GM21786 (cell line): ENCODE data around the gene PDK2.

Source experiments
- ATAC-seq: cut with Tn5 transposase; IDR thresholded peaks from one replicate; pipeline ENCODE4 v1.9.1; 2021; ENCODE audit not compliant: unreplicated experiment

The PDK2 gene

DNA sequence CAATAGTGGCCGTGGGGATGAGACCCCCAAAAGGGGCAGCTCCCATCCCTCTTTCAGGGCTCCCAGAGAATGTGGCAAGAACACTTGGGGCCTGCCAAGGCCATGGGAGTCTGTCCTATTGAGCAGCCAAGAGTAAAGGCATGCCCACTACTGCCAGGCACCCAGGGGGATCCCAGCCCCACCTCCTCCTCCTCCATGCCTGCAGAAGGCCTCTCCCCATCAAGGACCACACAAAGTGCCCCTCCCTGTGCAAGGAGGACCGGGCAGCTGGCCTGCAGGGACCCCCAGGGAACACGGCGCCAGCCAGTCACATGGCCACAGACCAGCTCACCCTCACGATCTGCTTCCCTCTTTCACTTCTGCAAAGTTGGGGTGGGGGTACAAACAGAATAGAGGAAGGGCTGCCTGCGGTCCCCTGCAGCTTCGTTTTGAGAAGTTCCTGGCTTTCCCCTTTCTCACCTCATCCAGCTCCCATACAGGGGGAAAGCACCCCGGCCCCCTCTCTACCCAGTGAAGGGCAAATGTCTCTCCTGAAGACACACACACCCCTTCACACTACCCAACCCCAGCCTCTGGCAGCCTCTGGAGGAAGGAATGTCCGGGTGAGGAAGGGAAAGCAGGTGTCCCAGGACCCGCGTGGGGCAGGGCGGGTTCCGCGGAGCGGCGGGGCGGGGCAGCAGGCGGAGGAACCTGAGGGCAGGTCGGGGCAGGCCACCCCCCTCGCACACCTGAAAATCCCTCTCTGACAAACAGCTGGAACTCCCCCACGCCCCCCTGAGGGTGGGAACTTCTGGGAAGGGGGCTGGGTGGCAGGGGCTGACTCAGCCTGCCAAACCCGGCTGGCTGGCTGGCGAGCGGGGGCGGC is 53.3 kb downstream of the PDK2 start:
- peak; percentile 41 for ATAC-seq

DNA sequence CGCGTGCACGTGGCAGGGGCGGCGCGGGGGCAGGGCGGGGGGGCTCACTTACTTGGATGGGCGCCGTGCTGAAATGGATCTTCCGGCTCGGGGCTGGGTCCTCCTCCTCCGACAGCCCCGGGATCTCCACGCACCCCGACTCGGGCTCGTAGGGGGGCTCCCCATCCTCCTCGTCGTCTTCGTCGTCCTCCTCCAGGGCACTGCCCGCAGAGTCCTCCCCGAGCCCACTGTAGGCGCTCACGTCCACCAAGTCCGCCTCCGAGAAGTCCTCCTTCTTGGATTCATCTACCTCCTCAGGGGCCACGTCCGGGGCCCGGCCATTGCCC is 53.9 kb downstream of the PDK2 start:
- ATAC-seq: no peak

DNA sequence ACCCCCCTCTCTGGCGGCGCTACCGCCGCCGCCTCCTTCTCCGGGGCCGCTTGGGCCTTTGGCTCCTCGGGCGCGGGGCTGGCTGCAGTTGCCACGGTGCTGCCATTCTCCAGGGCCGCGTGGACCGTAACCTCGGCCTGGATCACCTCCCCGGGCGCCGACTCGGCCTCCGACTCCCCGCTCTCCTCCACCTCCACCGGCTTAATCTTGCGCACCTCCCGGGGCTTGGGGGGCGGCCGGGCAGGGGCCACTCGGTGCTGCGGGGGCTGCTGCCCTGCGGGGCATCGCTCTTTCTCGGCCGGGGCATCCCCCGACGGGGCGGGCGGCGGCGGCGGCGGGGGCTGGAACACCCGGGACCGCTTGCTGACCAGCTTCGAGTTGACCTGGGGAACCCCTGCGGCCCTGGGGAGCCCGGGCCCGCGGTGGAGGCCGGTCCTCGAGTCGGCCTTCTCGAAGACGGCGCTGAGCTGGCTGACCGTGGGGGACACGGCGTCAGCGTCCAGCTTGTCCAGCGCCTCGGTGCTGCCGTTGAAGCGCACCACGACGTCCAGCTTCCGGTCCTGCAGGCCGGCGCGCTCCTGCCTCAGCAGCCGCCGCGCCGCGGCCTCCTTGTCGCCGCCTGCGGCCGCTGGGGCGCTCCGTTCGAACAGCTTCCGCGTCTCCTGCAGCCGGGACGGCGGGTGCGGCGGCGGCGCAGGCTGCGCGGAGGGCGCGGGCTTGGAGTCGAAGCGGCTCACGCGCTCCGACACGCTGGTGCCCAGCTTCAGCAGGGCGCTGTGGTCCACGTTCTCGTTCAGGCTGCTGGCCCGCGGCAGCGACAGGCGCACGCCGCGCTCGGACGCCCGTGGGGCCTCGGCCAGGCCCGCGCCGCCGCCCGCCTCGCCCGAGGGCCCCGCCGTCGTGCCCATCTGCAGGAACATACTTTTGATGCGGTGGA is 54.5 kb downstream of the PDK2 start:
- no peak for ATAC-seq

DNA sequence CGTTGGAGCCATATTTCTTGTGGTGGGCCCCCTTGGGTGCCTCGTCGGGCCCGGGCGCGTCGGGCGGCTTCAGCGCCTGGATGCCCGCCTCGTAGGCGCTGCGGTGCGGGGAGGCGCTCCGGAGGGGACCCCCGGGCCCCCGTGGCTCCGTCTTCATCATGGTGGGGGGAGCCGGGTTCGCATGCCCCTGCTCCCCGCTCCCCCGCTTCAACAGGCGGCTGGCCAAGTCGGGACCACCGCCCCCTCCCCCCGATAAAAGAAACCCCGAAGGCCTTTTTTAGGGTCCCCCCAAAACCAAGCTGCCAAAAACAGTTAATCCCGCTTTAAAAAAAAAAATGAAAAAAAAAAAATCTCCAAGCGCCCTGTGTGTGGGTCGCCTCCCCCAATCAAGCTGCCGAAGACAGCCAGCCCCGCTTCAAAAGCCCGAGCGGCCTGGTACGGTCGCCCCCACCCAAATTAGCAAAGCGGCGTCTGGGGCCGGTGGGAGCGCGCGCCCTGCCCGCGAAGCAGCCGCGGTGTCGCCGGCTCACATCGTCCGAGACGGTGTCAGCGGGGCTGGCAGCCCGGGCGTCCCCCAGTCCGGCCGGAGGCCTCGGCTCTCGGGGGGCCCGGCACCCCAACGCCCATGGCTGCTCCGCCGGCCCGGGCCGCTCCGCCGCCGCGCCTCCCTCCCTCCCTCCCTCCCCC is 55.3 kb downstream of the PDK2 start, which contains the start of gene PPP1R9B:
Gene PPP1R9B, minus strand, starts transcription at position 324 of the 687 bp plus-strand sequence. Its CDS starts 164 bp downstream, at position 160.
- no peak for ATAC-seq

DNA sequence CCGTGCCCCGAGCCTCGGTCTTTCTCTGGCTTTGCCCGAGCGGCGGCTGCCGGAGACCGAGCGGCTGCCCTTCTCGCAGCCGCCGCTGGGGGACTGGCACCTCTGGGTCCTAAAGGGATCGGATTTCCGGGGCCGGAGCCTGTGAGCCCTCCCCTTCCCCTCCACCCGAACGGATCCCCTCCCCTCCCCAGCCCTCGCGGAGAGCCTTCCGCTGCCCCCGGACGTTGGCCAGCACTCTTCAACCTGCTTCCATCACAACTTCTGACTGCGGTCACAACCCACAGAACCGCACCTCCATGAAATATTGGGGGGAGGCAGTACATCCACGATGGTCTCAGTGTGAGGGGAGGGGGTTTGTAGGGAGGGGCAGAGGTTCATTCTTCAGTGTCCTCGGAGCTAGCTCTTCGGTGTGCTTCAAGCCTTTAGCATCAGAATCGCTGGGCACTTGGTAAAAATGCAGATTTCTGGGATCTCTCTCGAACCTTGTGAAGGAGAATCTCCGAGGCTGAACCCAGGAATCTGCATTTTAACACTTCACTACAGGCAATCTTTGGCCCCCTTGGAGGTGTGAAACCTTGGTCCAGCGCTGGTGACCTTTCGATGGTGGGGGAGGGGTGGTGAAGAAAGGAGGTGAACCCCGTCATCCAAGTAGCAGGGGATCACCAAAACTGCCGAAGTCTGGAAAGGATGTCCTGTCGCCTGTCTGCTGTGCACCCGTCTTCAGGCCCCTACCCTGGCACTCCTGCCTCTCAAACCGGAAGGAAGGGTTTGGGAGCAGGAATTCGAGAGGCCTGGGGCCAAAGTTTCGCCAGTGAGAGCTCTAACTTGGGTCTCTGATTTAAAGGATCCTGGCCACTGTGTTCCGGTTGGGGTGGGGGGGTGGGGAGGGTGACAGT is 56.1 kb downstream of the PDK2 start:
- peak; percentile 25 for ATAC-seq

DNA sequence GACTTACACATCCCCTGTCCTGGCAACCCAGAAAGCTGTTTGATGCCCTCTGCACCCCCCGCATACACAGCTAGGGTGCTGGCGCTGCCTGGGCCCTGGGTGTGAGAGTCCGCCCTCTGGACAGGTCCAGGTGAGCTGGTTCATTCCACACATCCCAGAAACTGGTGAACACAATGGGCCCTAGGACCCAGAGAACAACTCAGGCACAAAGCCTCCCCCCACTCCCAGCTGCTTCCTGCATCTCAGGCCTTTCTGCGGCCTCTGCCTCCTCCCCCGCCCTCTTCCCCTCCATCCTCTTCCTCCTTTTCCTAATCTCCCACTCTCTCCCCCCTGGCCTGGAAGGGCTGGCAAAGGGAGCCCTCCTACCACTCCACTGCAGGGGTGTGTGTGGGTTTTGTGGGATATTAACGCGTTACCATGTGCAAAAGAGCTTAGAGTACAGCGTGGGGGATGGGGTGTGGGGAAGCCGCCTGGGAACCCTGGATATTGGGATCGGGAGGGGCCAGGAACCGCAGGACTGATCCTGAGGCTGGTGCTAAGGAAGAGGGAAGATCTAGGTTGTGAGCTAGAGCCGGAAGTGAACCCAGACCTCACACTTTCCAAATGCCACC is 56.9 kb downstream of the PDK2 start:
- ATAC-seq: no peak

DNA sequence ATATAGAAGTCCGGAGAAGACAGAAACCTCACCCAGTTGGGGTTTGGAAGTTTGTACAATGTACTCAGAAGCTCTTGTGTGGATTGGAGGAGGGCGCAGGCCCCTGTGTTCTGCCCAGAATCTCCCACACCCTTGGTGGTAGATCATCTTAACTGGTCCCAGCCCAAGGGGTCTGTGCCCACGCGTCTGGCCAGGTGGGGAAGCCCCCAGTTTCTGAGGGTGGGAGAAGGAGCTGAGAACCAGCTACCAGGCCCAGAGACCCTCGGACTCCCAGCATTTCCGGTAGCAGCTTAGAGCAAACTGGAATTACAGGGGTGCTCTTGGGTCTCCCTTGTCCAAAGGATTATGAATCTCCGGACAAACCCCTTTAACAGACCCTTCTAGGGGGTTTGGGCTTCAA is 57.6 kb downstream of the PDK2 start:
- ATAC-seq: no peak

DNA sequence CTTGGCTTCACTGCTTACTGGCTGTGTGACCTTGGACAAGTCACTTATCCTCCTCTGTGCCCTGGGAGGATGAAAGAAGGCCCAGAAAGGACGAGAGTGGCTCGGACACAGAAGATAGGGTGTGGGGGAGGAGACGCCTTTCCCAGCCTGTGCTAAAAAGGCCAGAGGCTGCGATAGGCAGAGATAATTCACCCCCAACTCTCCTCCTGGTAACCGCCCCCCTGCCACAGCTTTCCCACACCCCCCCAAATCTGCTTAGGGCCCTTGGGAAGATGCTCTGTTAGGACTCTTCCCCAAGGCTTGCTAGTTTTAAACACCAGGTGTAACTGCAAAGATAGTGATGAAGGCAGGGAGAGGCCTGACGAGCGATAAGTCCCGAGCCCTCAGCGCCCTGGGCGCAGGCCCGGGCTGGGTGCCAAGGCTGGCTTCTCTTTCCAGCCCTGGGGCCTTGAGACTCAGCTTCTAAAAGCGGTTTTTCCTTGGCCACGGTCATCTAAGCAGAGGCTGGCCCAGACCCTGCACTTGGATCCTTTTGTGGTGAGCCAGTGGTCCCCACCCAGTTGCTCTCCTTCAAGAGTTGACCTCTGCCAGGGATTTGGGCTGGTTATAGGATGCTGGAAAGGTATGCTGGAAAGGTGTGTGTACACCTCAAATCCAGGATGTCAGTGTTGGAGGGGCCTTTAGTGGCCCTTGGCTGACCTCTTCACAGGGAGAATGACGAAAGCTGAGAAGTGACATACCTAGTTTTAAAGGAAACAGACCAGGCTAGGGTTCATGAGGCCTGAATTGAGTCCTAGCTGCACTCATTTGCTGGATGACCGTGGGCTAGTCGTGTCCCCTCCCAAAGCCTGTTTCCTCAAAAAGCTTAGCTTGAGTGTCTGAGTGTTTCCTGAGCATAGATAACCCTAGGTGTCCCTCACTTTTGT is 58.8 kb downstream of the PDK2 start:
- ATAC-seq: no peak

DNA sequence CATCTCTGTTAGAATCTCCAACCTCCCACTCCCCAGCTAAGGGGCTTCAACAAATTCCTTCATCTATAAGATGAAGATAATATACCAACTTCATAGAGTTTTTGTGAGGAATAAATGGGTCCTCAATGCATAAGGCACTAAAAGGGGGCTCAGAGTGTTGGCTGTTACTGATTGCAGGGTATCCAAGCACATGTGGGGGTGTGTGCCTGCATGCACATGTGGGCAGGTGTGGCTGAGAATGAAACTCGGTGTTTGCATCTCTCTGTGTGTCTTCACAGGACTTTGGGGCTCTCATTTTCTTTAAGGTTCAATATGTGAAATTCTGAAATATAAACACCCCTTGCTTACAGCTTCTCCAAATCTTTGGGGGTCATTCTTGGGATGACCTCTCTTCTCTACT is 59.5 kb downstream of the PDK2 start:
- ATAC-seq: peak; percentile 40

DNA sequence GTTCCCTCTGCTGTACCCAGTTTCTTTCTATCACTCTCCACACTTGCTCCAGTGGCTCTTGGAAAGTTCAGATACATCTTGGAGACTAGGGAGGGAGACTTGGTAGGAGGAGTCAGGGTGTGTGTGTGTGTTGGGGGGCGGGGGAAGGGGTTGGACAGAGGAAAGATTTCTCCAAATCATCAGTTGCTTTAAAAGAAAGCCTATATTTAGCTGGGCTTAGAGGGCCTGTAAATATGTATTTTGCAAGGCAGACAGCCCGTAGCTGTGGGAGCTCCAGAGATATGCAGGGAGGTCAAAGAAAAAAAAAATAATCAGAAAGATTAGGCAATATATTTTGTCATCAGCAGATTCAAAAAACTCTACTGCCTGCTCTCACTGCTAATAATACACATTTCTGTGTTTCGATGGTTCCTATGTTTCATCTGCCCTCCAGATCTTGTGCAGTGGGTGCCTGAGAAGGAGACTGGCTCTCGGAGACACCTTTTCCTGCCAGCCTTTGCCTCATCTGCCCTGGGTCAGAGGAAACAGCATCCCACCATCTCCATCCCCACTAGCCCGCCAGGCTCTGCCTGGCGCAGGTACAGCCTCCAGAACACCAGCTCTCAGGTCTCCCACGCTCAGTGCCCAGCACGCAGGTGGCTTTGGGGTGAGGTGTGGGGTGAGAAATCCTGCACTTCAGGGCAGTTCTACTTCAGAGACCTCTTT is 60.1 kb downstream of the PDK2 start:
- ATAC-seq: no peak

DNA sequence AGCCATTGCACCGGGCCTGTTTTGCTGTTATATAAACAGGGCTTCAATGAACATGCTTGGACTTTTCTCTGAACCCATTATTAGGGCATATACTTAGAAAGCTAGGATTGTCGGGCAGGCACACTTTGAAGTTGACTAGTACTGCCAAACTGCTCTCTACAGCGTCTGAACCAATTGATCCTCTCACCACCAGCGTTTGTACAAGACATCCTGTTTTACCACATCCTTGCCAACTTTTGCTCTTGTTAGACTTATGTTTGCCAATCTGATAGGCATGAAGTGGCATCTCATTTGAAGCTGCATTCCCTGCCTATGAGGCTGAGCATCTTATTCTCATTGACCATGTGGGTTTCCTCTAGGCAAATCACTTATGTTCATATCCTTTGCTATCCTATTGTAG is 62.7 kb downstream of the PDK2 start:
- no peak for ATAC-seq

DNA sequence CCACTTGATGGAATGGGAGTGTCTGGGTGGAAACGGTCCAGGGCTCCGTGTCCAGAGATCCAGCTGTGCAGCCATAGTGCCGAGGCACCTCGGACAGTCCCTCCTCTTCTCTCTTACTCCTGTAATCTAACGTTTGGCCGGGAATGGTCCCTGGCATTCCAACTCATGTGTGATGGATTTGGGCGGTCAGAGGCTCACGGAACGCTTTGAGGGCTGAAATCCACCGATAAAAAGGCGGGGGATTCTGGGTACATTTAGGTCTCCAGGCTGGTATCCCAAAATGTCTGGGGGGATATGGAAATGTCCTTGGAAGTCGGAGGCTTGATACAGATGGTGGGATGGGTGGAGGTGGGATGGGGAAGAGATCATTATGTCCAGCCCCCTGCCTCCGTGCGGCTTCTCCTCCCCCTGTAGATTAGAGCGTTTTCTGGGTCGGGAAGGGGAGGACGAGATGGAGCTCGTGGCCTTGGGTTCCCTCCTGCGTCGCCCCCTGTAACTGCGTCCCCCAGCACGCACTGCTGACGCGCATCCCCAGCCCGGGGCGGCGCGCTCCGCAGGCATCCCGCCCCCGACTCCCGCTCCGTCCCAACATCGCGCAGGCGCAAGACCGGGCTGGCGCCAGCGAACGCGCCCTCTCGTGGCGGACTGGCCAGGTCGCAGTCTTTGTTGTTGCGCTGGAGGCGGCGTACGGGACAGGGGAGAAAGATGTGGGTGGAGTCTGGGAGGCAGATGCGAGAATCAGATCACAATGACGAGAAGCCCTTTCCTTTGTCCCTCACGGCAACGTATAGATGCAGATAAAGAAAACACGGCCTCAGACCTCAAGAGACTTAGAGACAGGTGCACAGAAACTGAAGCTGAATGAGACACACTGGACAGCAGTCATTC is 66.1 kb downstream of the PDK2 start:
- peak; percentile 79 for ATAC-seq
